Measurements from ENCODE around the gene IL1RL2.

IL1RL2 gene

DNA sequence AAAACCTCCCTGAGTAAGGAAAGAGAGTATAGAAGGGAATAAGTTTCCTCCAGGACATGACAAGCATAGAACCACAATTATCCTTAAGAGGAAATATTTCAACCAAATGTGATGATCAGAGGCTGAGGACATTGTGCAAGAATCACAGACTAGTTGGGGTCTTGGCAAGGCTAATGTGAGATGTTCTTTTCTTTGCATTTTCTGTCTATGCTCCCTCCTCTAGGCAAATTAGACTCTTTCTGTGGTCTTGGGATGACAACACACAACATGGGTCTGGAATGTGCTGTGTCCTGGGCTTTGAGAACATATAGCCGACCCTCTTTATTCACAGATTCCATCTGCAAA lies 92.5 kb downstream of the IL1RL2 start:
- DNase-seq (ENCODE audit: low read depth), result no peak
- TF ChIP-seq, protein P1, sequence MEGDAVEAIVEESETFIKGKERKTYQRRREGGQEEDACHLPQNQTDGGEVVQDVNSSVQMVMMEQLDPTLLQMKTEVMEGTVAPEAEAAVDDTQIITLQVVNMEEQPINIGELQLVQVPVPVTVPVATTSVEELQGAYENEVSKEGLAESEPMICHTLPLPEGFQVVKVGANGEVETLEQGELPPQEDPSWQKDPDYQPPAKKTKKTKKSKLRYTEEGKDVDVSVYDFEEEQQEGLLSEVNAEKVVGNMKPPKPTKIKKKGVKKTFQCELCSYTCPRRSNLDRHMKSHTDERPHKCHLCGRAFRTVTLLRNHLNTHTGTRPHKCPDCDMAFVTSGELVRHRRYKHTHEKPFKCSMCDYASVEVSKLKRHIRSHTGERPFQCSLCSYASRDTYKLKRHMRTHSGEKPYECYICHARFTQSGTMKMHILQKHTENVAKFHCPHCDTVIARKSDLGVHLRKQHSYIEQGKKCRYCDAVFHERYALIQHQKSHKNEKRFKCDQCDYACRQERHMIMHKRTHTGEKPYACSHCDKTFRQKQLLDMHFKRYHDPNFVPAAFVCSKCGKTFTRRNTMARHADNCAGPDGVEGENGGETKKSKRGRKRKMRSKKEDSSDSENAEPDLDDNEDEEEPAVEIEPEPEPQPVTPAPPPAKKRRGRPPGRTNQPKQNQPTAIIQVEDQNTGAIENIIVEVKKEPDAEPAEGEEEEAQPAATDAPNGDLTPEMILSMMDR (IDR thresholded peaks at IDR 0.05; ENCODE audit: low read depth, low read length, missing control alignments), result no peak
- H3K4me3 ChIP-seq (ENCODE audit: low read depth, low read length), result no peak overlapping the region

DNA sequence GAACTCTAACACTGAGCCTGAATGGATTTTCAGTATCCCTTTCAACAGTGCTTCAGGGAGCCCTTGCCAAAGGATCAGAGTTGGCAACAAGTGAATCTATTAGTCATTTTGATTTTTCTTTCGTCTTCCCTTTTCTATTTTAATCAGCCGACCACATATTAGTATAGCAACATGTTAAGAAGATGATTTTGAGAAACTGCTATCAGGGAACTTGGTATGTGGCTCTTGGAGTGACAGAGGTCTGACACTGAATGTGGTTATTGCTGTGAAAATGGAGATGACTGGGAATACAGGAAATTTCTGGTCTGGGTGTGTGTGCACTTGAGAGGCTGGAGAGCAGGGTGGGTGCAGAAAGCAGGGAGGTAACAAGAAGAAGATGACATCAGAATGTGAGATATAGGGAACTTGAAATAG lies 95.9 kb downstream of the IL1RL2 start:
- TF ChIP-seq, protein P1 (IDR thresholded peaks at IDR 0.05; ENCODE audit: low read depth, low read length, missing control alignments), result no peak
- no peak overlapping the region for H3K4me3 ChIP-seq (ENCODE audit: low read depth, low read length)
- no peak for DNase-seq (ENCODE audit: low read depth)

DNA sequence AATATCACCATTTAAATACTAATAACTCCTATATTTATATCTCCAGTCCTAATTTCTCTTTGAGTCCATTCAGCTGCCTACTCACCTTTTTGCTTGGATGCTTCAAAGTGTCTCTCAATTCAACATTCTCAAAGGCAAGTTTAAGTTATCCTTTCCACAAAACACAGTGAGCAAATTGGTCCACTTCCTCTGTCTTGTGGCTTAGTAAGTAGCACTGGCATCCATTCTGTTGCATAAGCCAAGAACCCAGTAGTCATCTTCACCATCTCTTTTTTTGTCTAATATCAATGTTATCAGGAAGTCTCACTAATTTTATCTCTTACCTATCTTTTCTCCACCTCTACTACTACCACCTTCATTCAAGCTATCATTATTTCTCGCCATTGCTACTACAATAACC lies 97.2 kb downstream of the IL1RL2 start:
- TF ChIP-seq, protein P1 (IDR thresholded peaks at IDR 0.05; ENCODE audit: low read depth, low read length, missing control alignments), result no peak
- DNase-seq (ENCODE audit: low read depth), result no peak
- H3K4me3 ChIP-seq (ENCODE audit: low read depth, low read length), result no peak overlapping the region

DNA sequence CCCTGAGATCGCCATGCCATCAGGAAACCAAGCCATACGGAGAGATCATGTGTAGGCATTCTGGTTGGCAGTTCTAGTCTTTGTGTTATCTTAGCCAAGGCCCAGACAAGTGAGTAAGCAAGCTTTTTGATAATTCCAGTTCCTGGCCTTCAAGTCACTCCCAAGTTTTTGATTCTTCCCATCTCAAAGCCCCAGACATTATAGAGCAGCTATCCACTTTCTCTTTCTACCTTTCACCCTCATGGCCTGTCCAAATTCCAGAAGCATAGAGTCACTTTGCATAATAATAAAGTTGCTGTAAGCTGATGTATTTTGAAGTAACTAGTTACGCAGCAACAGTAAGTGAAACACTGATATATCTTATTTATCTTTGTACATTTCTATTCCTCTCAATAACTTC lies 97.8 kb downstream of the IL1RL2 start:
- no peak overlapping the region for H3K4me3 ChIP-seq (ENCODE audit: low read depth, low read length)
- TF ChIP-seq, protein P1 (IDR thresholded peaks at IDR 0.05; ENCODE audit: low read depth, low read length, missing control alignments), result no peak
- DNase-seq (ENCODE audit: low read depth), result no peak

DNA sequence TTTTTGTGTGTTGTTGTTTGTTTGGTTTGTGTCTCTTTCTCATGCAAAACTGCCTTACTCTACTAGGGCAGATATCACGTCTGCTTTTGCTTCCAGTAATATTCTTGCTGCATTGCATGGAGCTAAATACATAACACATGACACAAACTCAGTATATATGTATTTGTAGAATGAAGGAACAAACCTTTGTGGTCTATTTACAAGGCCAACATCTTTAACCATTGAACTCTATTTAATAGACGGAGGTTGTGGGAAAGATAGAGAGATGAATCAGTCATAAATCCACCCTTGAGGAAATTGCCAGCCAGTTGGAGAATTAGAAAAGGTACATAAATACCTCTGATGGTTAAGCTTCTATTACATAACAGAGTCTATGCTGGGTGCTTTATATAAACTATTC lies 98.5 kb downstream of the IL1RL2 start:
- TF ChIP-seq, protein P1 (IDR thresholded peaks at IDR 0.05; ENCODE audit: low read depth, low read length, missing control alignments), result no peak
- no peak overlapping the region for H3K4me3 ChIP-seq (ENCODE audit: low read depth, low read length)
- no peak for DNase-seq (ENCODE audit: low read depth)

DNA sequence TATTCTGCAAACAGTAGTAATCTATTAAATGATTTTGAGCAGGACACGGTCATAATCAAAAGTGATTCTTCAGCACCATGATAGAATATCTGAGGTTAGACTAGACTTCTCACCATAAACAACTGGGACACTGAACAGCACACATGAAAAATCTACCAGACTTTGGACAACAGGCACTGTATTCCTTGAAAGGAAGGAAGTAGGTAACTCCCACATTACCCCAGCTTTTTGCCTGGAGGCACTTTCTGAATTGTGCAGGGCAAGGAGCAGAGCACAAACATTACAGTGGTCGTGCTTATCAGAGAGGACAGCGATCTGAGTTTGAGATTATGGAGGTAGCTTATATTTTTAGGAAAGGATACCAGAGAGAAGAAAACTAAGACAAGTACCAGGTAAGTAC lies 99.2 kb downstream of the IL1RL2 start:
- DNase-seq (ENCODE audit: low read depth), result no peak
- H3K4me3 ChIP-seq (ENCODE audit: low read depth, low read length), result no peak overlapping the region

DNA sequence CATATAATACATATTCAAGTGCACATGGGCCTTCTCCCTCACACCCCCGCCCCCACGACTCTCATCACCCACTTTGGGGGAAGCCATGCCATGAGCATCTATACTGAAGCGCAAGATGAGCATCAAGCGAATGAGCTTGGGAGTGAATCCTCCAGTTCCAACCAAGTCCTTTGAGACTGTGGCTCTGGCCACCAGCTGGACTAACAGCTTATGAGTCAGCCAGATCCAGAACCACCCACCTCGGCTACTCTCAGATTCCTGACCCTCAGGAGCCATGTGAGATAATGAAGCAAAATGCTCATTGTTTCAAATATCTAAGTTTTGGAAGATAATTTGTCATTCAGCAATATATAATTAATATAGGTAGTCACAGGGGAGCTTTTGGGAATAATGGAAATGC lies 102.3 kb downstream of the IL1RL2 start:
- TF ChIP-seq, protein P1 (IDR thresholded peaks at IDR 0.05; ENCODE audit: low read depth, low read length, missing control alignments), result no peak
- no peak overlapping the region for H3K4me3 ChIP-seq (ENCODE audit: low read depth, low read length)
- DNase-seq (ENCODE audit: low read depth), result no peak

More for the DNA sequence above, 99.2 kb downstream of the IL1RL2 start:
- TF ChIP-seq, protein P1 (IDR thresholded peaks at IDR 0.05; ENCODE audit: low read depth, low read length, missing control alignments), result no peak
